ENCODE results near the gene SYPL1. TPM values are rescaled to one million over a fixed set of nuclear protein-coding genes. Genes with fewer than 3 reads are reported as not detected.

The SYPL1 gene
- total RNA-seq, 1 experiment from 2014 or later, result 39.2 TPM

DNA sequence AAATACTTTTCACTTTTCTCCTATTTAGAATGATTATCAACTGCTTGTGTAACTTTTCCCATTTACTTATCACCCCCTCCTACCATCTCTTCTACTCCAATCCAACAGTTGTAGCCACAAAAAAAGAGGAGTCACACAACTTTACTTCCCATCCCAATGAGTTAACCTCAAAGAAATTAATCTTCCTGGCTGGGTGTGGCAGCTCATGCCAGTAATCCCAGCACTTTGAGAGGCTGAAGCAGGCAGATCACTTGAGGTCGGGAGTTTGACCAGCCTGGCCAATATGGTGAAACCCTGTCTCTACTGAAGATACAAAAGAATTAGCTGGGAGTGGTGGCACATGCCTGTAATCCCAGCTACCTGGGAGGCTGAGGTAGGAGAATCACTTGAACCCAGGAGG, 19.9 kb downstream of the SYPL1 start:
- no peak overlapping the region for H3K56ac ChIP-seq (ENCODE audit: insufficient read length, low read depth, low read length)
- H3T11ph ChIP-seq (ENCODE audit: low read length), result no peak overlapping the region
- Mint-ChIP-seq H3K27ac (no peak overlapping the region), H3K9me3 (no peaks in the 10 kb centered on the region), H3K36me3 (ENCODE audit: insufficient read depth in 1 of 3, low read depth in 3 of 3) (peaks cover 11 to 36% (median 20%) of the 10 kb centered on the region in 3 experiments; a peak in 5 of 7 replicates), H3K4me1 (peaks cover 0 to 8% of the 10 kb centered on the region in 2 experiments; a peak in 2 of 4 replicates), H3K27me3 (ENCODE audit: low read depth) (no peaks in the 10 kb centered on the region), H3K4me3 (no peak overlapping the region)
- H2AFZ ChIP-seq (ENCODE audit: low read length), result no peak overlapping the region
- no peaks in the 10 kb centered on the region for H3K9me3 ChIP-seq (ENCODE audit: control insufficient read depth, low read depth, low read length)
- no peak overlapping the region for H2AK5ac ChIP-seq (ENCODE audit: insufficient read length, low read length)
- H4K20me1 ChIP-seq (ENCODE audit: control insufficient read depth, insufficient read depth, insufficient read length), result no peaks in the 10 kb centered on the region
- TF ChIP-seq, protein P1, sequence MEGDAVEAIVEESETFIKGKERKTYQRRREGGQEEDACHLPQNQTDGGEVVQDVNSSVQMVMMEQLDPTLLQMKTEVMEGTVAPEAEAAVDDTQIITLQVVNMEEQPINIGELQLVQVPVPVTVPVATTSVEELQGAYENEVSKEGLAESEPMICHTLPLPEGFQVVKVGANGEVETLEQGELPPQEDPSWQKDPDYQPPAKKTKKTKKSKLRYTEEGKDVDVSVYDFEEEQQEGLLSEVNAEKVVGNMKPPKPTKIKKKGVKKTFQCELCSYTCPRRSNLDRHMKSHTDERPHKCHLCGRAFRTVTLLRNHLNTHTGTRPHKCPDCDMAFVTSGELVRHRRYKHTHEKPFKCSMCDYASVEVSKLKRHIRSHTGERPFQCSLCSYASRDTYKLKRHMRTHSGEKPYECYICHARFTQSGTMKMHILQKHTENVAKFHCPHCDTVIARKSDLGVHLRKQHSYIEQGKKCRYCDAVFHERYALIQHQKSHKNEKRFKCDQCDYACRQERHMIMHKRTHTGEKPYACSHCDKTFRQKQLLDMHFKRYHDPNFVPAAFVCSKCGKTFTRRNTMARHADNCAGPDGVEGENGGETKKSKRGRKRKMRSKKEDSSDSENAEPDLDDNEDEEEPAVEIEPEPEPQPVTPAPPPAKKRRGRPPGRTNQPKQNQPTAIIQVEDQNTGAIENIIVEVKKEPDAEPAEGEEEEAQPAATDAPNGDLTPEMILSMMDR (conservative IDR thresholded peaks at IDR 0.05), result no peak
- no peak overlapping the region for H4K5ac ChIP-seq (ENCODE audit: insufficient read length, low read depth, low read length)
- H4K91ac ChIP-seq (ENCODE audit: insufficient read length, low read depth, low read length), result no peak overlapping the region
- H3K14ac ChIP-seq (ENCODE audit: insufficient read depth, low read length), result no peak overlapping the region
- no peak overlapping the region for H2BK5ac ChIP-seq (ENCODE audit: insufficient read length, low read length)
- no peak overlapping the region for H3K23ac ChIP-seq (ENCODE audit: insufficient read length, low read depth, low read length)
- H2BK120ac ChIP-seq (ENCODE audit: low read depth, low read length, poor library complexity, severe bottlenecking), result no peak overlapping the region
- H3K79me1 ChIP-seq (ENCODE audit: insufficient read depth, low read depth, low read length, poor library complexity, severe bottlenecking), result no peaks in the 10 kb centered on the region
- H3K4me2 ChIP-seq (ENCODE audit: insufficient read depth, insufficient read length, low read length), result no peak overlapping the region
- WGBS (ENCODE audit: extremely low coverage, insufficient read length, low lambda C conversion rate), result no CpG with 5 or more reads among the region's 1 CpG
- no peaks in the 10 kb centered on the region for H3K23me2 ChIP-seq (ENCODE audit: insufficient read length, low read depth, low read length, poor library complexity, severe bottlenecking)
- H3K18ac ChIP-seq (ENCODE audit: insufficient read length, low read depth, low read length), result no peak overlapping the region
- no peak overlapping the region for H3K4ac ChIP-seq (ENCODE audit: low read depth, low read length)
- H3K4me1 ChIP-seq (ENCODE audit: insufficient read depth, low read length), result no peaks in the 10 kb centered on the region
- no peak overlapping the region for H2BK12ac ChIP-seq (ENCODE audit: insufficient read length, low read depth, low read length)
- H3K79me2 ChIP-seq (ENCODE audit: insufficient read depth, low read length), result no peaks in the 10 kb centered on the region
- no peak overlapping the region for H3K27ac ChIP-seq (ENCODE audit: insufficient read length, low read depth, low read length)
- DNase-seq, result no peak
- no peak overlapping the region for H3K9ac ChIP-seq (ENCODE audit: extremely low read depth, insufficient read length, low read length)
- no peaks in the 10 kb centered on the region for H3K27me3 ChIP-seq (ENCODE audit: insufficient read depth, low read length)
- no peak overlapping the region for H4K8ac ChIP-seq (replicated peaks; ENCODE audit: insufficient read length, low read depth, low read length)
- H2BK20ac ChIP-seq (ENCODE audit: low read depth, low read length, poor library complexity, severe bottlenecking), result no peak overlapping the region
- no peak overlapping the region for H2BK15ac ChIP-seq (ENCODE audit: low read depth, low read length)

All from H9 (cell line).